GM19238 (cell line): ENCODE data around the gene COL21A1.

Experiments
- DNase-seq: peaks from one replicate; pipeline ENCODE4 v3.0.0; 2011; ENCODE audit warnings: low spot score; ENCODE audit not compliant: insufficient read length

The COL21A1 gene

GRCh38 chr6:56245903-56246351 lies 1.5 kb downstream of the COL21A1 start:
- no peak for DNase-seq

- DNase-seq, result no peak
Measured at GRCh38 chr6:56244528-56245253, 2.7 kb downstream of the COL21A1 start.

- DNase-seq, result no peak
Measured at GRCh38 chr6:56244089-56244488, 3.3 kb downstream of the COL21A1 start.

- DNase-seq, result no peak
Measured at GRCh38 chr6:56243518-56244070, 3.8 kb downstream of the COL21A1 start.

- DNase-seq, result no peak
Measured at GRCh38 chr6:56242346-56242745, 5.0 kb downstream of the COL21A1 start.

- DNase-seq, result no peak
Measured at GRCh38 chr6:56241124-56241802, 6.1 kb downstream of the COL21A1 start.

- no peak for DNase-seq
Measured at GRCh38 chr6:56238352-56238751, 9.0 kb downstream of the COL21A1 start.

GRCh38 chr6:56235245-56235644 lies 12.1 kb downstream of the COL21A1 start:
- DNase-seq, result no peak

GRCh38 chr6:56232436-56232835 lies 14.9 kb downstream of the COL21A1 start:
- no peak for DNase-seq

- DNase-seq, result no peak
Measured at GRCh38 chr6:56231827-56232226, 15.6 kb downstream of the COL21A1 start.

GRCh38 chr6:56230976-56231566 lies 16.3 kb downstream of the COL21A1 start:
- no peak for DNase-seq

GRCh38 chr6:56227071-56227879 lies 20.1 kb downstream of the COL21A1 start:
- DNase-seq, result no peak

GRCh38 chr6:56223995-56224394 lies 23.4 kb downstream of the COL21A1 start:
- DNase-seq, result no peak

- DNase-seq, result no peak
Measured at GRCh38 chr6:56222499-56222898, 24.9 kb downstream of the COL21A1 start.

- DNase-seq, result no peak
Measured at GRCh38 chr6:56220078-56220477, 27.3 kb downstream of the COL21A1 start.

- DNase-seq, result no peak
Measured at GRCh38 chr6:56214703-56215101, 32.7 kb downstream of the COL21A1 start.

- DNase-seq, result no peak
Measured at GRCh38 chr6:56214041-56214702, 33.2 kb downstream of the COL21A1 start.

- no peak for DNase-seq
Measured at GRCh38 chr6:56211724-56212123, 35.7 kb downstream of the COL21A1 start.

GRCh38 chr6:56204134-56204533 lies 43.2 kb downstream of the COL21A1 start:
- DNase-seq, result no peak

- no peak for DNase-seq
Measured at GRCh38 chr6:56199956-56200355, 47.4 kb downstream of the COL21A1 start.

GRCh38 chr6:56193846-56194245 lies 53.5 kb downstream of the COL21A1 start:
- DNase-seq, result no peak
